ENCODE data around the gene PROZ.

- no peak for TF ChIP-seq EP300 (IDR thresholded peaks at IDR 0.05)
- no peak for TF ChIP-seq CHD2 (IDR thresholded peaks at IDR 0.05; ENCODE audit: low read length, partially characterized antibody)
- no peak for TF ChIP-seq POLR2A (IDR thresholded peaks at IDR 0.05; ENCODE audit: low read length)
- TF ChIP-seq CTCF (IDR thresholded peaks at IDR 0.05) = no peak
Observed at GRCh38 chr13:113176822-113177221, 18.4 kb downstream of the PROZ start.
